ENCODE measurements around the gene TMEM132A. TPM values are rescaled to one million over a fixed set of nuclear protein-coding genes. Genes with fewer than 3 reads are reported as not detected.

Gene TMEM132A
- total and polyA plus RNA-seq, 2 of the 13 experiments (the other 11 are each of a cell fraction or from before 2014, with no cell fraction given) = 11.1 to 32.9 TPM

- peak; percentile 62 for TF ChIP-seq NRL (CRISPR knock-in tag; IDR thresholded peaks at IDR 0.05; ENCODE audit: borderline replicate concordance)
- TF ChIP-seq XBP1 (CRISPR knock-in tag; IDR thresholded peaks at IDR 0.05) = no peak
- no peak for TF ChIP-seq ZFP36 (IDR thresholded peaks at IDR 0.05; ENCODE audit: borderline replicate concordance, low read depth, low read length, partially characterized antibody)
- TF ChIP-seq ZNF780A (CRISPR knock-in tag; IDR thresholded peaks at IDR 0.05) = no peak
- TF ChIP-seq NFYC (CRISPR knock-in tag; IDR thresholded peaks at IDR 0.05) = peak; percentile 80
- no peak for TF ChIP-seq MATR3 (CRISPR knock-in tag; IDR thresholded peaks at IDR 0.05)
- no peak for TF ChIP-seq MEIS2 (CRISPR knock-in tag; IDR thresholded peaks at IDR 0.05)
- TF ChIP-seq ZNF280D (CRISPR knock-in tag; IDR thresholded peaks at IDR 0.05) = 0 out of 2 replicates have a peak, but pooled peaks have one; percentile 30
- no peak; the same call in 1 of the 2 replicates for TF ChIP-seq ZNF546 (CRISPR knock-in tag; conservative IDR thresholded peaks at IDR 0.05)
- no peak for TF ChIP-seq ARID2 (CRISPR knock-in tag; IDR thresholded peaks at IDR 0.05; ENCODE audit: borderline replicate concordance)
- TF ChIP-seq ZNF367 (CRISPR knock-in tag; IDR thresholded peaks at IDR 0.05; ENCODE audit: borderline replicate concordance) = no peak
- TF ChIP-seq ZNF407 (CRISPR knock-in tag; IDR thresholded peaks at IDR 0.05; ENCODE audit: not compliant biosample characterization) = no peak
- TF ChIP-seq, protein P1, sequence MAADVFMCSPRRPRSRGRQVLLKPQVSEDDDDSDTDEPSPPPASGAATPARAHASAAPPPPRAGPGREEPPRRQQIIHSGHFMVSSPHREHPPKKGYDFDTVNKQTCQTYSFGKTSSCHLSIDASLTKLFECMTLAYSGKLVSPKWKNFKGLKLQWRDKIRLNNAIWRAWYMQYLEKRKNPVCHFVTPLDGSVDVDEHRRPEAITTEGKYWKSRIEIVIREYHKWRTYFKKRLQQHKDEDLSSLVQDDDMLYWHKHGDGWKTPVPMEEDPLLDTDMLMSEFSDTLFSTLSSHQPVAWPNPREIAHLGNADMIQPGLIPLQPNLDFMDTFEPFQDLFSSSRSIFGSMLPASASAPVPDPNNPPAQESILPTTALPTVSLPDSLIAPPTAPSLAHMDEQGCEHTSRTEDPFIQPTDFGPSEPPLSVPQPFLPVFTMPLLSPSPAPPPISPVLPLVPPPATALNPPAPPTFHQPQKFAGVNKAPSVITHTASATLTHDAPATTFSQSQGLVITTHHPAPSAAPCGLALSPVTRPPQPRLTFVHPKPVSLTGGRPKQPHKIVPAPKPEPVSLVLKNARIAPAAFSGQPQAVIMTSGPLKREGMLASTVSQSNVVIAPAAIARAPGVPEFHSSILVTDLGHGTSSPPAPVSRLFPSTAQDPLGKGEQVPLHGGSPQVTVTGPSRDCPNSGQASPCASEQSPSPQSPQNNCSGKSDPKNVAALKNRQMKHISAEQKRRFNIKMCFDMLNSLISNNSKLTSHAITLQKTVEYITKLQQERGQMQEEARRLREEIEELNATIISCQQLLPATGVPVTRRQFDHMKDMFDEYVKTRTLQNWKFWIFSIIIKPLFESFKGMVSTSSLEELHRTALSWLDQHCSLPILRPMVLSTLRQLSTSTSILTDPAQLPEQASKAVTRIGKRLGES (CRISPR knock-in tag; IDR thresholded peaks at IDR 0.05; ENCODE audit: borderline replicate concordance) = no peak
Measured at GRCh38 chr11:60906132-60906972, 17.9 kb upstream of the TMEM132A start, which contains the start of gene PRPF19 (continued).
